Renal cortical epithelial cell (primary cell): ENCODE data around the gene VWA5B2. TPM values are rescaled to one million over a fixed set of nuclear protein-coding genes. Genes with fewer than 3 reads are reported as not detected.
A peak's percentile ranks its signal among the peaks of the same experiment; 100 is the strongest.

Source experiments
- DNase-seq: peaks from one replicate; pipeline ENCODE4 v3.0.0-alpha.2; 2011; ENCODE audit warnings: low read depth
- total RNA-seq: library from RNA; depleted of rRNA; stranded (reverse); fragments of >200 nt; gene quantifications from 2 replicates; pipeline ENCODE4 v1.2.3, GENCODE V29; 2014

VWA5B2 gene
- total RNA-seq, 1 donor from 2014 or later: 0.10 TPM

GRCh38 chr3:184223946-184224345 is 5.4 kb upstream of the VWA5B2 start:
- no peak for DNase-seq

GRCh38 chr3:184227481-184227935 is 1.9 kb upstream of the VWA5B2 start:
- DNase-seq: no peak

GRCh38 chr3:184228376-184229137 is 828 bp upstream of the VWA5B2 start:
- DNase-seq: no peak

GRCh38 chr3:184230081-184230602 is 757 bp downstream of the VWA5B2 start:
- DNase-seq: no peak

- DNase-seq: no peak
Measured at GRCh38 chr3:184230603-184231528, 1.5 kb downstream of the VWA5B2 start.

- DNase-seq: peak; percentile 16
Measured at GRCh38 chr3:184231671-184232070, 2.3 kb downstream of the VWA5B2 start.

- DNase-seq: no peak
Measured at GRCh38 chr3:184233127-184233843, 3.9 kb downstream of the VWA5B2 start.

- peak; percentile 92 for DNase-seq
Measured at GRCh38 chr3:184234224-184234623, 4.8 kb downstream of the VWA5B2 start.

GRCh38 chr3:184234671-184235380 is 5.4 kb downstream of the VWA5B2 start:
- no peak for DNase-seq

GRCh38 chr3:184235381-184236032 is 6.1 kb downstream of the VWA5B2 start:
- DNase-seq: no peak

- no peak for DNase-seq
Measured at GRCh38 chr3:184236033-184236410, 6.6 kb downstream of the VWA5B2 start.

- DNase-seq: no peak
Measured at GRCh38 chr3:184236636-184237035, 7.3 kb downstream of the VWA5B2 start.

- no peak for DNase-seq
Measured at GRCh38 chr3:184237211-184237610, 7.8 kb downstream of the VWA5B2 start.

- DNase-seq: no peak
Measured at GRCh38 chr3:184237807-184238206, 8.4 kb downstream of the VWA5B2 start.

GRCh38 chr3:184238246-184238818 is 8.9 kb downstream of the VWA5B2 start:
- DNase-seq: no peak

GRCh38 chr3:184239221-184239620 is 9.8 kb downstream of the VWA5B2 start:
- no peak for DNase-seq

GRCh38 chr3:184239708-184240107 is 10.3 kb downstream of the VWA5B2 start:
- DNase-seq: no peak

- DNase-seq: no peak
Measured at GRCh38 chr3:184240384-184241140, 11.2 kb downstream of the VWA5B2 start.

GRCh38 chr3:184241141-184241446 is 11.7 kb downstream of the VWA5B2 start:
- DNase-seq: no peak
